K562 (cell line): ENCODE measurements around the gene STYX. TPM values are rescaled to one million over a fixed set of nuclear protein-coding genes. Genes with fewer than 3 reads are reported as not detected.

Experiments used
- DMBX1 ChIP-seq: fragments of 250-450 bp; sonication (Bioruptor Pico); IDR thresholded peaks from 2 replicates; pipeline ENCODE4 v1.8.0; 2022; ENCODE audit warnings: inconsistent platforms, mild to moderate bottlenecking, moderate library complexity, borderline replicate concordance
- MAFF ChIP-seq: IDR thresholded peaks from 2 replicates; pipeline ENCODE4 v1.6.1; 2012; ENCODE audit warnings: low read length, improper control_type of control experiment
- RFX1 ChIP-seq: fragments of 450-650 bp; IDR thresholded peaks from 2 replicates; pipeline ENCODE4 v1.6.1; 2016; ENCODE audit warnings: mild to moderate bottlenecking, moderate library complexity
- polyA plus RNA-seq, 8 experiments: library from polyadenylated mRNA; depleted of rRNA in 4 of 8; stranded (reverse) in 5 of 8; unstranded in 3 of 8; fragments of >200 nt; fragmentation: Nextera tagmentation in 2 of 8; fragmentation: Illumina TruSeq in 1 of 8; extraction: Ambion mirVana in 2 of 8; extraction: Trizol in 1 of 8; gene quantifications; 2 replicates each; pipeline versions ENCODE4 v1.2.1 to v1.2.3, GENCODE V29; 2011 to 2014; ENCODE audit warnings: inconsistent platforms in 1 of 8, missing spikeins in 1 of 8
- small RNA-seq: library from RNA; depleted of rRNA; stranded (forward); fragments of <200 nt; gene quantifications from one replicate; pipeline ENCODE3, GENCODE V24; 2014
- total RNA-seq, 7 experiments: library from RNA; depleted of rRNA in 6 of 7; stranded (reverse); fragments of >200 nt in 6 of 7; fragmentation: Illumina TruSeq in 2 of 7; extraction: Trizol in 2 of 7; gene quantifications; 2 replicates each; pipeline versions ENCODE4 v1.2.1 to v1.2.3, GENCODE V29; 2011 to 2021; ENCODE audit warnings: low replicate concordance in 1 of 7
- TF ChIP-seq, protein P1 (sequence below), 3 experiments: fragments of 200-800 bp in 1 of 3; fragments of 250-450 bp in 1 of 3; fragments of 450-650 bp in 1 of 3; sonication (Bioruptor Pico) in 1 of 3; sonication (Bioruptor generic) in 1 of 3; formaldehyde crosslinking in 1 of 3; IDR thresholded peaks; 2 replicates each; pipeline versions ENCODE4 v1.6.1 to v1.8.0; 2016 to 2022; ENCODE audit warnings: mild to moderate bottlenecking in 2 of 3, missing genetic modification characterization in 2 of 3, missing compliant biosample characterization in 1 of 3, moderate library complexity in 1 of 3
- TF ChIP-seq, protein P2 (sequence below): fragments of 450-650 bp; IDR thresholded peaks from 2 replicates; pipeline ENCODE4 v1.6.1; 2016; ENCODE audit warnings: missing biosample characterization, missing genetic modification characterization

Gene STYX
- total and polyA plus RNA-seq, 9 of the 15 experiments (the other 6 are each of a cell fraction or from before 2014, with no cell fraction given), result 5.0 to 15.4 (median 10.6) TPM

DNA sequence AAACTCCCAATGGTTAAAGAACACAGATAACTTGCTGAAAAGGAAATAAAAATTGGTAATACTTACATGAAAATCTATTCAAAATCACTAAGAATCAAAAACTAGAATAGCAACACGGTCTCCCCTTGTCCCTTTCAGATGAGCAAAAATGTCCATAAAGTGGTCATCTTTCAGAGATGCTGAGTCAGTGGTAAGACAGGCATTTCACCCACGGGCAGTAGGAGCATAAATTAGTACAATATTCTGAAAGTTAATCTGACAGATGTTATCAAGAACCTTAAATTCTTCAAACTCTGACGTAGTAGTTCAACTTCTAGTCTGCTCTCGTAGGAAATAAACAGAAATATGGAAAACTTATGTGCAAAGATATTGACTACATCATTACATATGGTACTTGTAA is 94.5 kb downstream of the STYX start (continued):
- TF ChIP-seq, protein P1, sequence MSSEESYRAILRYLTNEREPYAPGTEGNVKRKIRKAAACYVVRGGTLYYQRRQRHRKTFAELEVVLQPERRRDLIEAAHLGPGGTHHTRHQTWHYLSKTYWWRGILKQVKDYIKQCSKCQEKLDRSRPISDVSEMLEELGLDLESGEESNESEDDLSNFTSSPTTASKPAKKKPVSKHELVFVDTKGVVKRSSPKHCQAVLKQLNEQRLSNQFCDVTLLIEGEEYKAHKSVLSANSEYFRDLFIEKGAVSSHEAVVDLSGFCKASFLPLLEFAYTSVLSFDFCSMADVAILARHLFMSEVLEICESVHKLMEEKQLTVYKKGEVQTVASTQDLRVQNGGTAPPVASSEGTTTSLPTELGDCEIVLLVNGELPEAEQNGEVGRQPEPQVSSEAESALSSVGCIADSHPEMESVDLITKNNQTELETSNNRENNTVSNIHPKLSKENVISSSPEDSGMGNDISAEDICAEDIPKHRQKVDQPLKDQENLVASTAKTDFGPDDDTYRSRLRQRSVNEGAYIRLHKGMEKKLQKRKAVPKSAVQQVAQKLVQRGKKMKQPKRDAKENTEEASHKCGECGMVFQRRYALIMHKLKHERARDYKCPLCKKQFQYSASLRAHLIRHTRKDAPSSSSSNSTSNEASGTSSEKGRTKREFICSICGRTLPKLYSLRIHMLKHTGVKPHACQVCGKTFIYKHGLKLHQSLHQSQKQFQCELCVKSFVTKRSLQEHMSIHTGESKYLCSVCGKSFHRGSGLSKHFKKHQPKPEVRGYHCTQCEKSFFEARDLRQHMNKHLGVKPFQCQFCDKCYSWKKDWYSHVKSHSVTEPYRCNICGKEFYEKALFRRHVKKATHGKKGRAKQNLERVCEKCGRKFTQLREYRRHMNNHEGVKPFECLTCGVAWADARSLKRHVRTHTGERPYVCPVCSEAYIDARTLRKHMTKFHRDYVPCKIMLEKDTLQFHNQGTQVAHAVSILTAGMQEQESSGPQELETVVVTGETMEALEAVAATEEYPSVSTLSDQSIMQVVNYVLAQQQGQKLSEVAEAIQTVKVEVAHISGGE (CRISPR knock-in tag; IDR thresholded peaks at IDR 0.05), result no peak
- TF ChIP-seq RFX1 (no peak), DMBX1 (no peak), MAFF (no peak)
- TF ChIP-seq, protein P2, sequence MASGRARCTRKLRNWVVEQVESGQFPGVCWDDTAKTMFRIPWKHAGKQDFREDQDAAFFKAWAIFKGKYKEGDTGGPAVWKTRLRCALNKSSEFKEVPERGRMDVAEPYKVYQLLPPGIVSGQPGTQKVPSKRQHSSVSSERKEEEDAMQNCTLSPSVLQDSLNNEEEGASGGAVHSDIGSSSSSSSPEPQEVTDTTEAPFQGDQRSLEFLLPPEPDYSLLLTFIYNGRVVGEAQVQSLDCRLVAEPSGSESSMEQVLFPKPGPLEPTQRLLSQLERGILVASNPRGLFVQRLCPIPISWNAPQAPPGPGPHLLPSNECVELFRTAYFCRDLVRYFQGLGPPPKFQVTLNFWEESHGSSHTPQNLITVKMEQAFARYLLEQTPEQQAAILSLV (tag), result no peak

Small RNA genes lying within 50 kb of the gene (small RNA-seq; reads per million reads assigned to genes)
- not detected for gene AL139317.2

Other genes with a start within 250 kb of the STYX start
- 2.4 and 3.1 TPM in 2 replicates for gene TXNDC16, start 177.7 kb upstream of the STYX start, total RNA-seq (2014; rRNA removed)
- 6.2 and 7.3 TPM in 2 replicates for gene TXNDC16, start 177.7 kb upstream of the STYX start, total RNA-seq (2014; rRNA removed; fragmentation: Illumina TruSeq; extraction: Trizol)
- 5.1 and 5.4 TPM in 2 replicates for gene TXNDC16, start 177.7 kb upstream of the STYX start, total RNA-seq (2015; rRNA removed; fragmentation: Illumina TruSeq; extraction: Trizol)
- gene TXNDC16, start 177.7 kb upstream of the STYX start, total RNA-seq (2021), result 5.2 and 6.0 TPM in 2 replicates
- 5.6 and 6.2 TPM in 2 replicates for gene TXNDC16, start 177.7 kb upstream of the STYX start, polyA plus RNA-seq (2011; rRNA removed)
- gene TXNDC16, start 177.7 kb upstream of the STYX start, polyA plus RNA-seq (2014; fragmentation: Illumina TruSeq; extraction: Trizol), result 3.9 and 4.9 TPM in 2 replicates
- gene TXNDC16, start 177.7 kb upstream of the STYX start, polyA plus RNA-seq (2014; fragmentation: Nextera tagmentation; extraction: Ambion mirVana), result 1 to 10 TPM; 1.8 to 1.9 TPM
- 3.2 and 3.3 TPM in 2 replicates for gene TXNDC16, start 177.7 kb upstream of the STYX start, polyA plus RNA-seq (2014; rRNA removed)
- gene GPR137C, start 177.3 kb upstream of the STYX start, total RNA-seq (2014; rRNA removed), result 0.04 TPM in 1 of 2 replicates, not detected in the other
- gene GPR137C, start 177.3 kb upstream of the STYX start, total RNA-seq (2014; rRNA removed; fragmentation: Illumina TruSeq; extraction: Trizol), result 0.13 TPM in 1 of 2 replicates, not detected in the other
- 0.11 TPM in 1 of 2 replicates, not detected in the other for gene GPR137C, start 177.3 kb upstream of the STYX start, total RNA-seq (2015; rRNA removed; fragmentation: Illumina TruSeq; extraction: Trizol)
- gene GPR137C, start 177.3 kb upstream of the STYX start, total RNA-seq (2021), result 0.07 and 0.31 TPM in 2 replicates
- gene GPR137C, start 177.3 kb upstream of the STYX start, polyA plus RNA-seq (2011; rRNA removed), result 0.08 and 0.23 TPM in 2 replicates
- 0.03 and 0.10 TPM in 2 replicates for gene GPR137C, start 177.3 kb upstream of the STYX start, polyA plus RNA-seq (2014; fragmentation: Illumina TruSeq; extraction: Trizol)
- gene GPR137C, start 177.3 kb upstream of the STYX start, polyA plus RNA-seq (2014; fragmentation: Nextera tagmentation; extraction: Ambion mirVana), result under 1 TPM; 0.03 to 0.06 TPM
- gene GPR137C, start 177.3 kb upstream of the STYX start, polyA plus RNA-seq (2014; rRNA removed), result 0.11 TPM in 1 of 2 replicates, not detected in the other
- gene ERO1A, start 34.6 kb upstream of the STYX start, total RNA-seq (2014; rRNA removed), result 27.6 and 31.8 TPM in 2 replicates
- gene ERO1A, start 34.6 kb upstream of the STYX start, total RNA-seq (2014; rRNA removed; fragmentation: Illumina TruSeq; extraction: Trizol), result 30.9 and 33.5 TPM in 2 replicates
- 33.9 and 37.1 TPM in 2 replicates for gene ERO1A, start 34.6 kb upstream of the STYX start, total RNA-seq (2015; rRNA removed; fragmentation: Illumina TruSeq; extraction: Trizol)
- 41.4 and 46.2 TPM in 2 replicates for gene ERO1A, start 34.6 kb upstream of the STYX start, total RNA-seq (2021)
- gene ERO1A, start 34.6 kb upstream of the STYX start, polyA plus RNA-seq (2011; rRNA removed), result 40.9 and 44.6 TPM in 2 replicates
- 19.9 and 25.1 TPM in 2 replicates for gene ERO1A, start 34.6 kb upstream of the STYX start, polyA plus RNA-seq (2014; fragmentation: Illumina TruSeq; extraction: Trizol)
- gene ERO1A, start 34.6 kb upstream of the STYX start, polyA plus RNA-seq (2014; fragmentation: Nextera tagmentation; extraction: Ambion mirVana), result 10 to 100 TPM; 11.0 to 22.3 TPM
- 23.9 and 27.2 TPM in 2 replicates for gene ERO1A, start 34.6 kb upstream of the STYX start, polyA plus RNA-seq (2014; rRNA removed)
- 106 and 130 TPM in 2 replicates for gene PSMC6, start 23.0 kb upstream of the STYX start, total RNA-seq (2014; rRNA removed)
- gene PSMC6, start 23.0 kb upstream of the STYX start, total RNA-seq (2014; rRNA removed; fragmentation: Illumina TruSeq; extraction: Trizol), result 182 and 213 TPM in 2 replicates
- gene PSMC6, start 23.0 kb upstream of the STYX start, total RNA-seq (2015; rRNA removed; fragmentation: Illumina TruSeq; extraction: Trizol), result 204 and 218 TPM in 2 replicates
- gene PSMC6, start 23.0 kb upstream of the STYX start, total RNA-seq (2021), result 85.9 and 91.4 TPM in 2 replicates
- gene PSMC6, start 23.0 kb upstream of the STYX start, polyA plus RNA-seq (2011; rRNA removed), result 110 and 165 TPM in 2 replicates
- gene PSMC6, start 23.0 kb upstream of the STYX start, polyA plus RNA-seq (2014; fragmentation: Illumina TruSeq; extraction: Trizol), result 180 and 209 TPM in 2 replicates
- gene PSMC6, start 23.0 kb upstream of the STYX start, polyA plus RNA-seq (2014; fragmentation: Nextera tagmentation; extraction: Ambion mirVana), result 100 to 1,000 TPM; 214 to 224 TPM
- gene PSMC6, start 23.0 kb upstream of the STYX start, polyA plus RNA-seq (2014; rRNA removed), result 138 and 153 TPM in 2 replicates
- gene GNPNAT1, start 61.4 kb downstream of the STYX start, total RNA-seq (2014; rRNA removed), result 16.0 and 20.2 TPM in 2 replicates
- gene GNPNAT1, start 61.4 kb downstream of the STYX start, total RNA-seq (2014; rRNA removed; fragmentation: Illumina TruSeq; extraction: Trizol), result 25.3 and 27.3 TPM in 2 replicates
- gene GNPNAT1, start 61.4 kb downstream of the STYX start, total RNA-seq (2015; rRNA removed; fragmentation: Illumina TruSeq; extraction: Trizol), result 21.1 and 22.5 TPM in 2 replicates
- 25.4 and 25.6 TPM in 2 replicates for gene GNPNAT1, start 61.4 kb downstream of the STYX start, total RNA-seq (2021)
- 19.2 and 27.7 TPM in 2 replicates for gene GNPNAT1, start 61.4 kb downstream of the STYX start, polyA plus RNA-seq (2011; rRNA removed)
- gene GNPNAT1, start 61.4 kb downstream of the STYX start, polyA plus RNA-seq (2014; fragmentation: Illumina TruSeq; extraction: Trizol), result 22.5 and 25.9 TPM in 2 replicates
- 10 to 100 TPM; 15.8 to 26.0 TPM for gene GNPNAT1, start 61.4 kb downstream of the STYX start, polyA plus RNA-seq (2014; fragmentation: Nextera tagmentation; extraction: Ambion mirVana)
- gene GNPNAT1, start 61.4 kb downstream of the STYX start, polyA plus RNA-seq (2014; rRNA removed), result 19.2 and 20.1 TPM in 2 replicates
- 0.37 and 0.54 TPM in 2 replicates for gene FERMT2, start 220.9 kb downstream of the STYX start, total RNA-seq (2014; rRNA removed)
- 0.51 and 0.70 TPM in 2 replicates for gene FERMT2, start 220.9 kb downstream of the STYX start, total RNA-seq (2014; rRNA removed; fragmentation: Illumina TruSeq; extraction: Trizol)
- 0.19 and 0.40 TPM in 2 replicates for gene FERMT2, start 220.9 kb downstream of the STYX start, total RNA-seq (2015; rRNA removed; fragmentation: Illumina TruSeq; extraction: Trizol)
- 0.58 and 0.98 TPM in 2 replicates for gene FERMT2, start 220.9 kb downstream of the STYX start, total RNA-seq (2021)
- gene FERMT2, start 220.9 kb downstream of the STYX start, polyA plus RNA-seq (2011; rRNA removed), result 0.14 and 0.23 TPM in 2 replicates
- 0.53 and 1.3 TPM in 2 replicates for gene FERMT2, start 220.9 kb downstream of the STYX start, polyA plus RNA-seq (2014; fragmentation: Illumina TruSeq; extraction: Trizol)
- under 1 TPM; 0.10 to 0.18 TPM for gene FERMT2, start 220.9 kb downstream of the STYX start, polyA plus RNA-seq (2014; fragmentation: Nextera tagmentation; extraction: Ambion mirVana)
- 0.19 and 1.3 TPM in 2 replicates for gene FERMT2, start 220.9 kb downstream of the STYX start, polyA plus RNA-seq (2014; rRNA removed)